Liver (tissue), 9 donors: Measurements from ENCODE around the gene ERMARD. TPM values are rescaled to one million over a fixed set of nuclear protein-coding genes. Genes with fewer than 3 reads are reported as not detected.

Source experiments
- DNase-seq: peaks from one replicate; pipeline ENCODE4 v3.0.0-alpha.2; 2017; ENCODE audit warnings: low spot score
- H3K27ac ChIP-seq, 2 donors: one replicate each; pipeline ENCODE4 v1.7.0; 2013; ENCODE audit warnings: inconsistent platforms in 2 of 2, low read length in 2 of 2, control low read depth in 1 of 2, low read depth in 1 of 2, mild to moderate bottlenecking in 1 of 2
- H3K27me3 ChIP-seq, 4 donors: one replicate each; pipeline versions ENCODE4 v1.6.1 to v1.7.0; 2013; ENCODE audit warnings: low read length in 3 of 4, inconsistent platforms in 1 of 4, mild to moderate bottlenecking in 1 of 4, moderate library complexity in 1 of 4; ENCODE audit not compliant: control insufficient read depth in 4 of 4, insufficient read depth in 4 of 4
- H3K36me3 ChIP-seq, 4 donors: one replicate each; pipeline versions ENCODE4 v1.6.1 to v1.7.0; 2013; ENCODE audit warnings: low read length in 3 of 4, mild to moderate bottlenecking in 3 of 4, low read depth in 1 of 4, moderate library complexity in 1 of 4; ENCODE audit not compliant: control insufficient read depth in 4 of 4, insufficient read depth in 3 of 4
- H3K4me1 ChIP-seq, 4 donors: one replicate each; pipeline versions ENCODE4 v1.6.1 to v1.7.0; 2013; ENCODE audit warnings: low read length in 3 of 4, mild to moderate bottlenecking in 3 of 4, moderate library complexity in 1 of 4; ENCODE audit not compliant: control insufficient read depth in 4 of 4, insufficient read depth in 4 of 4
- H3K4me3 ChIP-seq, 3 donors: one replicate each; pipeline versions ENCODE4 v1.6.1 to v1.7.0; 2013; ENCODE audit warnings: low read length in 3 of 3, control low read depth in 1 of 3, low read depth in 1 of 3, mild to moderate bottlenecking in 1 of 3
- H3K9ac ChIP-seq, 2 donors: one replicate each; pipeline ENCODE4 v1.7.0; 2013; ENCODE audit warnings: low read length in 2 of 2, mild to moderate bottlenecking in 2 of 2, moderate library complexity in 2 of 2, control low read depth in 1 of 2, low read depth in 1 of 2
- H3K9me3 ChIP-seq, 4 donors: one replicate each; pipeline versions ENCODE4 v1.6.1 to v1.7.0; 2013; ENCODE audit warnings: low read length in 3 of 4; ENCODE audit not compliant: control insufficient read depth in 4 of 4
- ATF3 ChIP-seq: IDR thresholded peaks from 2 replicates; pipeline ENCODE4 v1.6.1; 2016; ENCODE audit warnings: antibody characterized with exemption
- CTCF ChIP-seq: fragments of 150-350 bp; IDR thresholded peaks from 2 replicates; pipeline ENCODE4 v1.5.1; 2017; ENCODE audit warnings: improper control_type of control experiment, low read depth, low read length; ENCODE audit not compliant: missing input control
- EGR1 ChIP-seq, 2 donors: IDR thresholded peaks; 2 replicates each; pipeline ENCODE4 v1.6.1; 2016 to 2018; ENCODE audit warnings: antibody characterized with exemption in 2 of 2, low read depth in 2 of 2
- FOXA1 ChIP-seq: IDR thresholded peaks from 2 replicates; pipeline ENCODE4 v1.6.1; 2016; ENCODE audit warnings: antibody characterized with exemption
- FOXA2 ChIP-seq: IDR thresholded peaks from 2 replicates; pipeline ENCODE4 v1.6.1; 2016; ENCODE audit warnings: antibody characterized with exemption
- HNF4A ChIP-seq, 2 donors: conservative IDR thresholded peaks; 2 replicates each; pipeline ENCODE4 v1.6.1; 2016; ENCODE audit warnings: antibody characterized with exemption in 2 of 2, mild to moderate bottlenecking in 2 of 2
- HNF4G ChIP-seq: IDR thresholded peaks from 2 replicates; pipeline ENCODE4 v1.6.1; 2016; ENCODE audit warnings: antibody characterized with exemption
- JUND ChIP-seq, 2 donors: IDR thresholded peaks; 2 replicates each; pipeline ENCODE4 v1.6.1; 2016; ENCODE audit warnings: antibody characterized with exemption in 2 of 2
- NR2F2 ChIP-seq: IDR thresholded peaks from 2 replicates; pipeline ENCODE4 v1.6.1; 2016; ENCODE audit warnings: antibody characterized with exemption
- RAD21 ChIP-seq, 2 donors: IDR thresholded peaks; 2 replicates each; pipeline ENCODE4 v1.6.1; 2016; ENCODE audit warnings: antibody characterized with exemption in 2 of 2, mild to moderate bottlenecking in 2 of 2
- RXRA ChIP-seq, 2 donors: IDR thresholded peaks; 2 replicates each; pipeline ENCODE4 v1.6.1; 2017 to 2018; ENCODE audit warnings: antibody characterized with exemption in 2 of 2, mild to moderate bottlenecking in 1 of 2
- SP1 ChIP-seq: IDR thresholded peaks from 2 replicates; pipeline ENCODE4 v1.6.1; 2018; ENCODE audit warnings: antibody characterized with exemption, mild to moderate bottlenecking
- YY1 ChIP-seq: IDR thresholded peaks from 2 replicates; pipeline ENCODE4 v1.6.1; 2016; ENCODE audit warnings: antibody characterized with exemption, mild to moderate bottlenecking
- WGBS: extraction: QIAGEN DNeasy Blood & Tissue Kit; methylation state at CpG from one replicate; pipeline ENCODE4 v1.1.7; 2013; 5-methylcytosine and 5-hydroxymethylcytosine counted together
- polyA plus RNA-seq, 2 donors: library from polyadenylated mRNA; stranded (reverse) in 1 of 2; unstranded in 1 of 2; fragments of 200-250 nt in 1 of 2; fragments of >200 nt in 1 of 2; fragmentation: Nextera tagmentation in 1 of 2; extraction: Ambion mirVana in 1 of 2; gene quantifications; one replicate each; pipeline versions ENCODE4 v1.2.1 to v1.2.3, GENCODE V29; 2013 to 2015
- total RNA-seq, 2 donors: library from RNA; depleted of rRNA; stranded (reverse); fragments of >200 nt; gene quantifications; one replicate each; pipeline ENCODE4 v1.2.3, GENCODE V29; 2014
- TF ChIP-seq, protein P1 (sequence below): IDR thresholded peaks from 2 replicates; pipeline ENCODE4 v1.6.1; 2016; ENCODE audit warnings: antibody characterized with exemption
- TF ChIP-seq, protein P2 (sequence below): IDR thresholded peaks from 2 replicates; pipeline ENCODE4 v1.6.1; 2016; ENCODE audit warnings: antibody characterized with exemption
- TF ChIP-seq, protein P3 (sequence below): IDR thresholded peaks from 2 replicates; pipeline ENCODE4 v1.6.1; 2016; ENCODE audit warnings: antibody characterized with exemption, mild to moderate bottlenecking
- donor health status: healthy.
- donor health status: healthy.
- donor health status: healthy.
- donor health status: healthy.
- donor health status: healthy.

ERMARD gene
- total and polyA plus RNA-seq, 4 donors, result 10.1 to 20.7 (median 14.0) TPM

DNA sequence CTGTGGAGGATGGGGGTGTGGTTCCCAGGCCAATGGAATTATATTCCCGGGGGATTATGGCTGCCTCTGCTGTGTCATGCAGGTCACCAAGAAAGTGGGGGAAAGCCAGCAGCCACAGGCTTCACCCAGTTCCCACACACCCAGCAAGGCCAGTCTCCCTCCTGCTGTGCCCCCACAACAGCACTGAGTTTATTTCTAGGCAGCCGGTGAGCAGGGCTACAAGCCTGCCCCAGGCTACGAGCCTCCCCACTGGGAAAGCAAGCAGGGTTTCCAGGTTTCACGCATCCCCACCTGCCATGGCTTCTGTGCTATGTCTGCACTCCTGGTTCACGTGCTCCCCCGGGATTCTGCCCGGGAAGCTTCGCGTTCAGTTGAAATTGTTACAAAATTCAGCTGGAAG lies 72.6 kb downstream of the ERMARD start (continued):
- TF ChIP-seq, protein P1, sequence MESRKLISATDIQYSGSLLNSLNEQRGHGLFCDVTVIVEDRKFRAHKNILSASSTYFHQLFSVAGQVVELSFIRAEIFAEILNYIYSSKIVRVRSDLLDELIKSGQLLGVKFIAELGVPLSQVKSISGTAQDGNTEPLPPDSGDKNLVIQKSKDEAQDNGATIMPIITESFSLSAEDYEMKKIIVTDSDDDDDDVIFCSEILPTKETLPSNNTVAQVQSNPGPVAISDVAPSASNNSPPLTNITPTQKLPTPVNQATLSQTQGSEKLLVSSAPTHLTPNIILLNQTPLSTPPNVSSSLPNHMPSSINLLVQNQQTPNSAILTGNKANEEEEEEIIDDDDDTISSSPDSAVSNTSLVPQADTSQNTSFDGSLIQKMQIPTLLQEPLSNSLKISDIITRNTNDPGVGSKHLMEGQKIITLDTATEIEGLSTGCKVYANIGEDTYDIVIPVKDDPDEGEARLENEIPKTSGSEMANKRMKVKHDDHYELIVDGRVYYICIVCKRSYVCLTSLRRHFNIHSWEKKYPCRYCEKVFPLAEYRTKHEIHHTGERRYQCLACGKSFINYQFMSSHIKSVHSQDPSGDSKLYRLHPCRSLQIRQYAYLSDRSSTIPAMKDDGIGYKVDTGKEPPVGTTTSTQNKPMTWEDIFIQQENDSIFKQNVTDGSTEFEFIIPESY, result no peak
- TF ChIP-seq EGR1 (IDR thresholded peaks at IDR 0.05; ENCODE audit: low read depth in 2 of 2) (no peak), ATF3 (no peak), JUND (IDR thresholded peaks at IDR 0.05) (no peak)

GRCh38 chr6:169824848-169825557 lies 73.6 kb downstream of the ERMARD start:
- H3K4me1 ChIP-seq, result no peaks in the 10 kb centered on the region
- H3K9ac ChIP-seq, result no peak overlapping the region
- no peak overlapping the region for H3K27ac ChIP-seq
- no peak overlapping the region for H3K4me3 ChIP-seq
- no peaks in the 10 kb centered on the region for H3K27me3 ChIP-seq
- DNase-seq, result no peak
- no peaks in the 10 kb centered on the region for H3K36me3 ChIP-seq
- TF ChIP-seq RAD21 (IDR thresholded peaks at IDR 0.05) (no peak), SP1 (no peak), FOXA2 (no peak), JUND (IDR thresholded peaks at IDR 0.05) (no peak), RXRA (IDR thresholded peaks at IDR 0.05) (no peak)
- TF ChIP-seq, protein P1, result no peak
- TF ChIP-seq, protein P2, sequence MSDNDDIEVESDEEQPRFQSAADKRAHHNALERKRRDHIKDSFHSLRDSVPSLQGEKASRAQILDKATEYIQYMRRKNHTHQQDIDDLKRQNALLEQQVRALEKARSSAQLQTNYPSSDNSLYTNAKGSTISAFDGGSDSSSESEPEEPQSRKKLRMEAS, result no peak
- no peaks in the 10 kb centered on the region for H3K9me3 ChIP-seq
- 95% methylated on average over 15 of the region's 15 CpGs for WGBS

GRCh38 chr6:169825558-169826225 lies 74.3 kb downstream of the ERMARD start:
- H3K27ac ChIP-seq, result no peak overlapping the region
- DNase-seq, result no peak
- H3K36me3 ChIP-seq, result no peaks in the 10 kb centered on the region
- H3K4me3 ChIP-seq, result no peak overlapping the region
- no peaks in the 10 kb centered on the region for H3K4me1 ChIP-seq
- H3K9ac ChIP-seq, result no peak overlapping the region
- 94% methylated on average over 12 of the region's 12 CpGs for WGBS
- no peaks in the 10 kb centered on the region for H3K27me3 ChIP-seq
- H3K9me3 ChIP-seq, result no peaks in the 10 kb centered on the region
- no peak for TF ChIP-seq HNF4A (conservative IDR thresholded peaks at IDR 0.05)
- TF ChIP-seq, protein P3, sequence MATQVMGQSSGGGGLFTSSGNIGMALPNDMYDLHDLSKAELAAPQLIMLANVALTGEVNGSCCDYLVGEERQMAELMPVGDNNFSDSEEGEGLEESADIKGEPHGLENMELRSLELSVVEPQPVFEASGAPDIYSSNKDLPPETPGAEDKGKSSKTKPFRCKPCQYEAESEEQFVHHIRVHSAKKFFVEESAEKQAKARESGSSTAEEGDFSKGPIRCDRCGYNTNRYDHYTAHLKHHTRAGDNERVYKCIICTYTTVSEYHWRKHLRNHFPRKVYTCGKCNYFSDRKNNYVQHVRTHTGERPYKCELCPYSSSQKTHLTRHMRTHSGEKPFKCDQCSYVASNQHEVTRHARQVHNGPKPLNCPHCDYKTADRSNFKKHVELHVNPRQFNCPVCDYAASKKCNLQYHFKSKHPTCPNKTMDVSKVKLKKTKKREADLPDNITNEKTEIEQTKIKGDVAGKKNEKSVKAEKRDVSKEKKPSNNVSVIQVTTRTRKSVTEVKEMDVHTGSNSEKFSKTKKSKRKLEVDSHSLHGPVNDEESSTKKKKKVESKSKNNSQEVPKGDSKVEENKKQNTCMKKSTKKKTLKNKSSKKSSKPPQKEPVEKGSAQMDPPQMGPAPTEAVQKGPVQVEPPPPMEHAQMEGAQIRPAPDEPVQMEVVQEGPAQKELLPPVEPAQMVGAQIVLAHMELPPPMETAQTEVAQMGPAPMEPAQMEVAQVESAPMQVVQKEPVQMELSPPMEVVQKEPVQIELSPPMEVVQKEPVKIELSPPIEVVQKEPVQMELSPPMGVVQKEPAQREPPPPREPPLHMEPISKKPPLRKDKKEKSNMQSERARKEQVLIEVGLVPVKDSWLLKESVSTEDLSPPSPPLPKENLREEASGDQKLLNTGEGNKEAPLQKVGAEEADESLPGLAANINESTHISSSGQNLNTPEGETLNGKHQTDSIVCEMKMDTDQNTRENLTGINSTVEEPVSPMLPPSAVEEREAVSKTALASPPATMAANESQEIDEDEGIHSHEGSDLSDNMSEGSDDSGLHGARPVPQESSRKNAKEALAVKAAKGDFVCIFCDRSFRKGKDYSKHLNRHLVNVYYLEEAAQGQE, result no peak
- no peak for TF ChIP-seq RXRA (IDR thresholded peaks at IDR 0.05)
- no peak for TF ChIP-seq CTCF
- TF ChIP-seq FOXA2, result no peak
- no peak for TF ChIP-seq RAD21 (IDR thresholded peaks at IDR 0.05)
- no peak for TF ChIP-seq NR2F2
- TF ChIP-seq YY1, result no peak
- TF ChIP-seq, protein P1, result no peak
- TF ChIP-seq HNF4G, result no peak
- no peak for TF ChIP-seq EGR1 (IDR thresholded peaks at IDR 0.05; ENCODE audit: low read depth in 2 of 2)
- TF ChIP-seq FOXA1, result no peak
